Coronary artery (tissue), 2 donors: ENCODE measurements around the gene DPEP2NB.

Experiments used
- DNase-seq: peaks from one replicate; pipeline ENCODE4 v3.0.0-alpha.2; 2017; ENCODE audit warnings: low spot score
- H3K27ac ChIP-seq, 2 donors: fragments of 200-600 bp; sonication (generic); one replicate each; pipeline ENCODE4 v1.5.1; 2016 to 2019
- H3K4me3 ChIP-seq: fragments of 200-600 bp; sonication (generic); 2 replicates; pipeline ENCODE4 v1.5.1; 2016; ENCODE audit warnings: mild to moderate bottlenecking, moderate library complexity
- CTCF ChIP-seq: fragments of 200-600 bp; sonication (generic); IDR thresholded peaks from one replicate; pipeline ENCODE4 v1.5.1; 2019; ENCODE audit warnings: antibody characterized with exemption

Gene DPEP2NB

GRCh38 chr16:68015681-68016080 lies at the start of gene DPEP2NB:
TSS of gene DPEP2NB (minus strand) at chr16:68015911. CDS start at chr16:68015770, 141 bp downstream.
- Histone ChIP-seq H3K4me3 (no peak within 1 kb of the TSS), H3K27ac (no peak within 1 kb of the TSS)
- TF ChIP-seq CTCF, result no peak
- DNase-seq, result no peak

GRCh38 chr16:68064791-68065365 lies 49.2 kb upstream of the DPEP2NB start:
- peak; percentile 33 for TF ChIP-seq CTCF
- Histone ChIP-seq H3K4me3 (no peak overlapping the region), H3K27ac (peak overlapping the region; percentile 22 to 85)
- no peak for DNase-seq

- H3K4me3 ChIP-seq, result no peak overlapping the region
- DNase-seq, result no peak
- no peak for TF ChIP-seq CTCF
- H3K27ac ChIP-seq, result peak overlapping the region in 1 of 2 donors; percentile 10
Observed at GRCh38 chr16:68062910-68063393, 47.2 kb upstream of the DPEP2NB start.

GRCh38 chr16:68061396-68061795 lies 45.7 kb upstream of the DPEP2NB start:
- H3K4me3 ChIP-seq, result no peak overlapping the region
- H3K27ac ChIP-seq, result no peak overlapping the region
- no peak for TF ChIP-seq CTCF
- no peak for DNase-seq

GRCh38 chr16:68059804-68060203 lies 44.1 kb upstream of the DPEP2NB start:
- Histone ChIP-seq H3K4me3 (no peak overlapping the region), H3K27ac (no peak overlapping the region)
- DNase-seq, result no peak
- TF ChIP-seq CTCF, result no peak

GRCh38 chr16:68055395-68055794 lies 39.7 kb upstream of the DPEP2NB start:
- no peak for DNase-seq
- Histone ChIP-seq H3K4me3 (no peak overlapping the region), H3K27ac (no peak overlapping the region)
- TF ChIP-seq CTCF, result no peak

GRCh38 chr16:68049449-68049848 lies 33.7 kb upstream of the DPEP2NB start:
- Histone ChIP-seq H3K27ac (no peak overlapping the region), H3K4me3 (no peak overlapping the region)
- no peak for TF ChIP-seq CTCF
- DNase-seq, result no peak
